Head of caudate nucleus (tissue), 42 donors: ENCODE measurements around the gene PHLPP1.
"Not testable (repeated sequence)": the region's sequence is repeated elsewhere in the genome, so short reads cannot be mapped to it uniquely, and the experiment has no call there.

Experiments used
- DNase-seq, 42 donors: peaks; one replicate each; pipeline versions ENCODE4 v3.0.0 to v3.0.0-alpha.2; 2020 to 2021; ENCODE audit warnings: mixed read lengths in 7 of 42
- intact Hi-C: fragments of 100-400 bp; cut with DNase I; formaldehyde crosslinking; loops from one replicate; pipeline ENCODE4 v1.15.0; 2022

Gene PHLPP1

DNA sequence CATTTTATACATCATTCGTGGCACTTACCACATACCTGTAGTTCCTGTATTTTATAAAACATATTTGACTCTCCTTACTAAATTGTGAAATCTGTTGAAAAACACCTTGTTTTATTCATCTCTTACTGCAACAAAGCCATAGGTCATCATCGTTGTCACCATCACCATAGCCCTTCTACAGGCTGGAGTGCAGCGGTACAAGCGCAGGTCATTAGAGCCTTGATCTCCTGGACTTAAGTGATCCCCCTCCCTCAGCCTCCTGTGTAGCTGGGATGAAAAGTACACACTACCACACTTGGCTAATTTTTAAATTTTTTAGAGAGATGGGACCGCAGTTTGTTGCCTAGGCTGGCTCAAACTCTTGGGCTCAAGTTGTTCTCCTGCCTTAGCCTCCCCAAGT is 184.2 kb downstream of the PHLPP1 start:
- intact Hi-C loops, result no loop called here
- no peak for DNase-seq

DNA sequence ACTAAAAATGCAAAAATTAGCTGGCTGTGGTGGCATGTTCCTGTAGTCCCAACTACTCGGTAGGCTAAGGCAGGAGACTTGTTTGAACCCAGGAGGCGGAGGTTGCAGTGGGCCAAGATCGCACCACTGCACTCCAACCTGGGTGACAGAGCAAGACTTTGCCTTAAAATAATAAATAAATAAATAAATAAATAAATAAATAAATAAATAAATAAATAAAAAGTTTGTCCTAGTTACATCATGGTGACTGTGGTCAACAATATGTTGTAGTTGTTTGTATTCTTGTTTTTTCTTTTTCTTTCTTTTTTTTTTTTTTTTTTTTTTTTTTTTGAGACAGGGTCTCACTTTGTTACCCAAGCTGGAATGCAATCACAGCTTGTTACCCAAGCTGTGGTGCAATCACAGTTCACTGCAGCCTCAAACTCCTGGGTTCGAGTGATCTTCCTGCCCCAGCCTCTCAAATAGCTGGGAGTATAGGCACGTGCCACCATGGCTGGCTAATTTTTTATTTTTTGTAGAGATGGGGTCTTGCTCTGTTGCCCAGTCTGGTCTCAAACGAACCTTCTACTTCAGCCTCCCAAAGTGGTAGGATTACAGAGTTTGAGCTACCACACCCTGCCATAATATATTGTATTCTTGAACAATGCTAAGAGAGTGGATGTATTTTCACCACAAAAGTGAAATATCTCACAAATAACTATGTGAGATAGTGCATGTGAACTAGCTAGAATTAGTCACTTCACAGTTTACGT is 185.0 kb downstream of the PHLPP1 start:
- intact Hi-C loops, result no loop called here
- DNase-seq, result no peak

DNA sequence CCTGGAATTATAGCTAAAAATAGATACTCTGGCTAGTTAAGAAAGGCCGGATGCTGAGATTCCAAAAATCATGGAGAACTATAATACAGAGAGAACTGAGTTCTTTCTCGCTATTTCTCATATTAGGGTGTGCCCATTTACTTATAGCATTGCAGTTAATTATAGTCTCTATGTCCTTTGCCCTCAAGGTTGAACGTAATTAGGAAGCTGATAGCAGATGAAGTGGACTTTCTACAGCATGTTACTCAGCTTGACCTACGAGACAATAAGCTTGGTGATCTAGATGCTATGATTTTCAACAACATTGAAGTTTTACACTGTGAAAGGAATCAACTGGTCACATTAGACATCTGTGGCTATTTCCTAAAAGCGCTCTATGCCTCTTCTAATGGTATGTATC is 187.4 kb downstream of the PHLPP1 start:
- DNase-seq, result no peak

DNA sequence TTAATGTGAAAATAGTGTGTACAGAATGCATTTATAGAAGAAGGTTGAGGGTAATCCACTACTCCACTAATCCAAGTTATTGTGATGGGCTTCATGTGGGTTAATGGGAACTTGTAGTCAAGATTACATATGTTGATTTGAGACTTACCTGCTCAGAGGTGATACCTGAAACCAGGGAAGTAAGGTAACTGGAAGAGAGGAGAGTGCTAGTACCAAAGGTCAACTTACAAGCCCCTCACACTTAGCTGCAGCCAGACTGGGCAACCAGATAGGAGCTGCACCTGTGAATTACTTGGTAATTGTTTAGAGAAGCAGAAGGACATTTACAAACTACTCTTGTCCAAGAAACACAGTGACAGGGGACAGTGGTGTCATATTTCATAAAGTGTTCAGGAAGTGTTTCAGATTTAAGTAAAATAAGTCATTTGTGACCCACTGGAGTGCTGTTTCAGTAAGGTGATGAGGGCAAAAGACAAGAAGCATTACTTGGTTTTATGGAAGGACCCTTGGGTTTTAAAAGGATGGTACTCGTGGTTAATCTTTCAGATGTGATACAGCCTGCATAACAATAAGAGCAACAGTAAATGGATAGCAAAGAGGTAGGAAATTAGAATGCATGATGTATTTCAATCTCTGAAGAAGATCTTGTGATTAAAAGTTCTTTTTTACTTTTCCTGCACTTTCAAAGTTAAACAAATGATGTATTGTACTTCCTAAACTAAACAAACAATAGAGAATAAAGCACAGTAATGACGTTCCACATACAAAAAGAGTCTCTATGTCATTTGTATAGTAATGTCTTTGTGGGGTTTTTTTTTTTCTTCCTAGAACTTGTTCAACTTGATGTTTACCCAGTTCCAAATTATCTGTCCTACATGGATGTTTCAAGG is 189.3 kb downstream of the PHLPP1 start:
- DNase-seq, result no peak
- intact Hi-C loops, result no loop called here

More for the DNA sequence above, 187.4 kb downstream of the PHLPP1 start:
- intact Hi-C loops, result no loop called here

DNA sequence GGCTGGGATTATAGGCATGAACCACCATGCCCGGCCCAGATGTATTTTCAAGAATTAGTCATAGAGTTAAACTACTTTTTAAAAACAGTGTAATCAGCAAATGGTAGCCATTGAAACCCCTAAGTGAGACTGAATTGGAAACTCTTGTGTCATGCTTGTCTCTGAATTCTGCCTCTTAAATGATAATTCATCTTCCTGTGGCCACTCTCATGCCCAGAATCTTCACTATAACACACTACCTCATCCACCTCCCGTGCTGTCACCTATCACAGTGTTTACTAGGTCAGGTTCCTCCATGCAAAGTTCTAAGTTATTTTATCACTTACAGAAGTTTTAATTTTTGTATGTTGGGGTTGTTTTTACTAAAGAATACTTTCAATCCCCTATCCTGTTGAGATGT is 197.5 kb downstream of the PHLPP1 start:
- no peak for DNase-seq
- intact Hi-C loops, result loop anchor here (10.0 kb wide), 1 partner anchor 62 kb away; no protein-coding TSS in a partner anchor

DNA sequence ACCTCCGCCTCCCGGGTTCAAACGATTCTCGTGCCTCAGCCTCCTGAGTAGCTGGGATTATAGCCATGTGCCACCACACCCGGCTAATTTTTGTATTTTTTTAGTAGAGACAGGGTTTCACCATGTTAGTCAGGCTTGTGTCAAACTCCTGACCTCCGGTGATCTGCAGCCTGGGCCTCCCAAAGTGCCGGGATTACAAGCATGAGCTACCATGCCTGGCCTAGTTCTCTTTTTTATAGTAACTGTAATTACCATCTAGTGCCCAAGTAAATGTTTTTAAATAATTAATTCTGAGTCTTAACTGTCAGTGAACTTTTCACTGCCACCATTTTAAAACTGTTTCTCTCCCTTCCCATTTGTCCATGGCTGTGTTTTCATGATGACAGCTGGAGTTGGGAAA is 198.5 kb downstream of the PHLPP1 start:
- DNase-seq, result not testable (repeated sequence)
- intact Hi-C loops, result loop anchor here (10.0 kb wide), 1 partner anchor 61 kb away; no protein-coding TSS in a partner anchor

DNA sequence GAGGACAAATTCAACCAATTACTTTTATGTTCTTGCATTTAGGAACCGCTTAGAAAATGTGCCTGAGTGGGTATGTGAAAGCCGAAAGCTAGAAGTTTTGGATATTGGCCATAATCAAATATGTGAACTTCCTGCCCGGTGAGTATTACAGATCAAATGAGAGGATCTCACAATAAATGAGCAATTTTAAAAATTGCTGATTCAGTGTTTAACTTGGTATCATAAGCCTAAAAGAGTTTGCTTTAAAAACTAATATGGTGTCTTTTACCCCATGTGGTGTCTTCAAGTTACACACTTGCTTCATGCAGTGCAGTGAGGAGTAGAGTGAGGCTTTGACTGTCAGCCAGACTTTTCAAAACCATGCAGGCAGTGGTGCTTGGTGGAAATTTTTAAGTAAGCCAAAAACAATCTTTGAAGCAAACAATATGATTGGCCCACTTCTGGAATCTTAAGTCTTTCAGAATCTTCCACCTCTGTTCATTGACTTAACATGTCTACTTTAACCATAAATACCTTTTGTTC is 199.6 kb downstream of the PHLPP1 start:
- intact Hi-C loops, result loop anchor here (10.0 kb wide), 1 partner anchor 60 kb away; no protein-coding TSS in a partner anchor
- no peak for DNase-seq

DNA sequence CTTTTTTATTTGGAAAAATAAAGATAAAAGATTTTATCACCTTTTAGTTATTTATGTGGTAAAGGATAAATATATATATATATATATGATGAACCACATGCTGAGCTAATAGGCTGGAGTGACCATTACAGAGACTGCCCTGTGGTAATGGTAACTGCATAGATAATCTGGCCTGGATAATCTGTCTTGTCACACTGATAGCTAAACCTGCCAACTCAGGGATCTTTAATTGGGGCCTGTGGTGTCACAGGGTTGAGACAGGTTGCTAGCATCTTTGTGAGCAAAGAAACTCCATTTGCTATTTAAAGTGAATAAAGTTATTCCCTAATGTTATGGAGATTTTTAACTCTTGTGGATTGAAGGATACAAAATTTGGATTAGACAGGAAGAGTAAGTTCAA is 203.0 kb downstream of the PHLPP1 start:
- DNase-seq, result no peak
- intact Hi-C loops, result loop anchor here (10.0 kb wide), 1 partner anchor 56 kb away; no protein-coding TSS in a partner anchor

DNA sequence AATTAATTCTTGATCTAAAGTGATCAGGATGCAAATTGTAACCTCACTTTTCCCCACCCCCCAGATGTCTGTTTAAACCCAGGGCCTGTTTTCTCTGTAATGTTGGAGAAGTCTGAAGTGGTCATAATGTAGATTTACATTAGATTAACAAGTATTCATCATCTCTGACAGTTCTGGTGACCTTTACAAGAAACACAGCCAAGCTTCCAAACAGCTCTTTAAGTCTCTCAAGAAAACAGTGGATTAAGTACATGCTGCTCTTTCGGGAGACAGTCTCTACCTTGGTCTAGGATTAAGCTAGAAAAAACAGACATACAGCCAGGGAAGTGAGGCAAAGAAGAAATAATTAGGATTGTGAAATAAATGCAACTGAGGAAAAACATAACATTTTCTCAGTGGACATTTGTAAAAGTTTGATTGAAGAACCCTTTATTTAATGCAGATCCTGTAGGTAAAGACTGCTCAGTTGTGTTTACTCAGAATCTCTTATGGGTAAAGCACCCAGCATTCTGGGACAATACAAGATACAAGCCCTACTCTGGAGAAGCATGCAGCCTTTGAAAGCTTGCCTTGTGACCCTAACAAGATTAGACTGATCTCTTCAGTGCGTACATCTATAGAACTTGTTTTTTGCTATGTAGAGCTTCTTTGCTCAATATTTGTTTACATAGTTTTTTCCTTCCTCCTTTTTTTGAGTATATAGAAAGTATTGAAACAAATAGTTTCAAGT is 203.9 kb downstream of the PHLPP1 start:
- intact Hi-C loops, result loop anchor here (10.0 kb wide), 1 partner anchor 56 kb away; no protein-coding TSS in a partner anchor
- DNase-seq, result no peak

DNA sequence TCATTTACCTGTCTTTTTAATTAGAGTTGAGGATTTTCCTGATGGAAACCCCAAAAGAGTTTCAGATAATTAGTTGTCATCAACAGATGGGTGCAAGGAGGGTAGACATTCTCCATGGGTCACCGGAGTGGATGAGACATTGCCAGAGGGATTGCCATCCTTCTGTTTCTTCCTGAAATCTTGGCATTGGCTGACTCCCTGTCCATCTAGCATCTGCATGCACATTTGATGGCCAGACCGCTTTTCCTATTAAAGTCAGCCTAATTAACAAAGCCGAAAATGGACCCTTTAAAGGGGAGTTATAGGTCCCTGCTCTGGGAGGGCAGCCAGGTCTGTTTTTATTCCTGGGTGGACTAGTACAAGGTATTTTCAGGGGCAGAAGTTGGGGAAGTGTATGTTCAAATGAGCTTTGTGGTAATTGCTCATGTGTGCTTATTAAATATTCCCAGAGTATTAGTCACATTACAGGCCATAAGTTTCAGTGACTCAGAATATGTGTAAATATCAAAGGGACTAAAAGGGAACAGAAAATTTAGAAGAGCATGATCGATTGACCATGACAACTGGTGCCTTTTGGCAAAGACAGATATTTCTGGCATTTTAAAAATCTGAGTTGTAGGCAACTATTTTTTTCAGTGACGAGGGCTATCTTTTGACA is 209.8 kb downstream of the PHLPP1 start:
- intact Hi-C loops, result no loop called here
- no peak for DNase-seq

DNA sequence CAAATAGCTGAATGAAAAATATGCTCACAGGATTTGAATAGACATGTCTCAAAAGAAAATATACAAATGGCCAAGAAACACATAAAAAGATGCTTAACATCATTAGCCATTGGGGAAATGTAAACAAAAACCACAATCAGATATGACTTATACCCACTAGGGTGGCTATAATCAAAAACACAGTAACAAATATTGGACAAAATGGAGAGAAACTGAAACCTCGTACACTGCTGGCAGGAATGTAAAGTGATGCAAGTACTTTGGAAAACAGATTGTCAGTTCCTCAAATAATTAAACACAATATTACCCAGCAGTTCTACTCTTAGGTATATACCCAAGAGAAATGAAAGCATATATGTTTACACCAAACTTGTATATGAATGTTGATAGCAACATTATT is 213.0 kb downstream of the PHLPP1 start:
- intact Hi-C loops, result no loop called here
- DNase-seq, result no peak

DNA sequence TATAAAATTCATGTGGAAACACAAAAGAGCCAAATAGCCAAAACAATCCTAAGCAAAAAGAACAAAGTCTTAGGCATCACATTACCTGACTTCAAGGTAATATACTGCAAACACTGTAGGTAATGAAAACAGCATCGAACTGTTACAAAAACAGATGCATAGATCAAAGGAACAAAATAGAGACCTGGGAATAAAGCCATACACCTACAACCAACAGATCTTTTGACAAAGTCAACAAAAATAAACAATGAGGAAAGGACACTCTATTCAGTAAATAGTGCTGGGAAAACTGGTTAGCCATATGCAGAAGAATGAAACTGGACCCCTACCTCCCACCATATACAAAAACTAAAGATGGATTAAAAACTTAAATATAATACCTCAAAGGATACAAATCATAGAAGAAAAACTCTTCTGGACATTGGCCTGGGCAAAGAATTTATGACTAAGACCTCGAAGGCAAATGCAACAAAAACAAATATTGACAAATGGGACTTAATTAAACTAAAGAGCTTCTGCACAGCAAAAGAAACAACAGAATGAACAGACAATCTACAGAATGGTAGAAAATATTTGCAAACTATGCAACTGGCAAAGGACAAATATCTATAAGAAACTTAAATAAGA is 218.0 kb downstream of the PHLPP1 start:
- DNase-seq, result no peak
- intact Hi-C loops, result no loop called here

DNA sequence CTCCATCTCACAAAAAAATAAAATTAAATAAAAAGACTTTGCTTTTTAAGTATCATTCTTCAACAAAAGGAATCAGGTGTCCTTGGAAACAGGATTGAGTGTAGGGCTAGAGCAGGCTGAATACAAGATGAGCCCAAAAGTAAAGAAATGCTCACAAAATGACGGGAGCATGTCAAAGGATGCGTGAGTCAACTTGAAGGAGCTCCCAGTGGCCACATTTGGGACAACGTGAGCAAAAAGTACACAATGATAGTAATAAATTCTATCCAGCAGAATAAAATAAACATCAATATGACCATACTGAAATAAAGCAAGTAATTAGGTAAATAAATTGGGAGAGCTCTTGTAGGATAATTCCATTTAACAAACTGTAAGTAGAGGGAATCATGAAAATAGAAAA is 220.7 kb downstream of the PHLPP1 start:
- intact Hi-C loops, result no loop called here
- DNase-seq, result no peak

DNA sequence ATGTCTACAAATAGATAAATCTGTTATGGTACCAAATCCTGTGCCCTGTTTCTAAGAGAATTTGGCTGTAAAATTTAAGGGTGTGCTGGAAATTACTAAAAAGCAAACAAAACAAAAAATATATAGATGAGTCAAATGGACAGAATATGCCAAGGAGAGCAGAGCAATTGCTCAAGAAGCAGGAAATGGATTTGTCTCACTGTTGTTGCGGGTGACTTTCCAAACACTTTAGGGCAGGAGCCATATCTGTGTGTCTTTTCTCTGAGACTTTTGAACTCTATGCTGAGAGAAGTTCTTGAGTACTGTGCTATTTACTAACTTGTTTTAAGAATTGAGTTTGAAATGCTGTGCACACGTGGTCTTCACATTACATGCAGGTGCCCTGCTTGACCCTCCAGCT is 221.7 kb downstream of the PHLPP1 start:
- intact Hi-C loops, result no loop called here

DNA sequence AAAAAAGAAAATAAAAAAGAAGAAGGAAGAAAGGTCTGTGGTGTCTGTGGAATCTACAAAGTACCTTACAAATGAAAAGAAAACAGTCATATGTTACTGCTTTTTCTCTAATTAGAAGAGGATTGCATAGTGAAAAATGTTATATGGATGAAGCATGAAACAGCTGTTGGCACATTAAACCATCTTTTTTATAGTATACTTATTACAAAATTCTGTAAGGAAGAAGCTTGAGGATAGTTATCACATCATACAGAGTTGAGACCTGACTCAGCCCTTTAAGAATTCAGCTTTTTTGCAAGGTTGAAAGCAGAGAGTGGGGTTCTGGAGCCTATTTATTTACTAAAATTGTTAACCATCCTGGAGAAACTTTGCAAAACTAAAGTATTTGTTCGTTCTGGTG is 222.7 kb downstream of the PHLPP1 start:
- no peak for DNase-seq
- intact Hi-C loops, result no loop called here

More for the DNA sequence above, 221.7 kb downstream of the PHLPP1 start:
- no peak for DNase-seq

DNA sequence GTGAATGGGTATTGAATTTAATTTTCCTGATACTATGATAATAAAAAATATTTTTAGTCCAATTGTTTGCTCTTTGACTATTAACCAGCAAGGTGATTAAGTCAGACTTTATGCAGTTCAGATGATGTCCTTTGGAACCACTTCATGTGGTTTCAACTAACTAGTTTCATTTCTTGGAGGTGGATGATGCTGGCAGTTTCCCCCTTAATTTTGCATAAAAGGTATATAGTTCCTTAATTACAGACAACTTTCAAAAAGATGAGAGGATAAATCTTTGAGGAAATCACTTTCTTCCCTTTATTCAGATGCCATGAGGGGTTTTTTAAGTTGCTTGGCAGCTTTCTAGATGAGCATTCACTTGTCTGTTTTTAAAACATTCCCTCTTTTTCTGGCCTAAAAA is 223.1 kb downstream of the PHLPP1 start:
- no peak for DNase-seq
- intact Hi-C loops, result no loop called here

DNA sequence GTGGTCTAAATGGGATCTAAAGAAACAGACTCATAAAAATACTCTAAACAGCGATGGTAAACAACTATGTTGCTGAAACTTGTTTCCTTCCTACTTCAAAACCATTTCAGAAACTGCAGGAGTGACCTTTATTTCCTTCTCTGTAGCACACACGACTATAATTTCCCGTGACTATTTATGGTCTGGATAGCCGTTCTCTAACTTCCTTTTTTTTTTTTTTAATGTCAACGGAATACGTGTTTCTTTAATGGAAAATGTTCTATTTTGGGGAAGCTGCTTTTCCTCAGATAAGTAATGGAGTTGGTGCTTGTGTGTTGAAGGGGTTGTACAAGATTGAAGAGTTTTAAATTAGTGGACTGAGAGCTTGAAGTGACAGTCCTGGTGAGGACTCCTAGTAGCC is 224.1 kb downstream of the PHLPP1 start:
- no peak for DNase-seq
- intact Hi-C loops, result no loop called here

DNA sequence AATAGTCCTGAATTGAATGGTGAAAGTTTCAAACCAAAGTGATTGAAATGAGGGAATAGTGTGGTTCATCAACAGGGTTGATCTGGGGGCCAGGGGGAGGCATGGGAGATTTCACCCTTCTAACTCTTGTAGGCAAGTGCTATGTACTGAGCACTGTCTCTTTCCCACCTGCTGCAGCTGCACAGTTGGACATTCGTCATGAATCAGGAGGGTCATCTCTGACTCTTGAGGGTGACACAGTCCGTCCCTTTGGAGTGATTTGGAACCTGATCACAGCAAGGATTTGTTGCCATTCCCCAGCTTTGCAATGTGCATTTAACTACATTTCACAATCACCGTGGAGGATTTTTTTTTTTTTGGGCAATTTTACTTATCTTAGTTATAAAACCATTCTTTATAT is 224.6 kb downstream of the PHLPP1 start:
- intact Hi-C loops, result no loop called here

More for the DNA sequence above, 224.6 kb downstream of the PHLPP1 start:
- DNase-seq, result peak in 1 of 42 donors; percentile 49
